ENCODE results near the gene SH2B3.

Gene SH2B3

DNA sequence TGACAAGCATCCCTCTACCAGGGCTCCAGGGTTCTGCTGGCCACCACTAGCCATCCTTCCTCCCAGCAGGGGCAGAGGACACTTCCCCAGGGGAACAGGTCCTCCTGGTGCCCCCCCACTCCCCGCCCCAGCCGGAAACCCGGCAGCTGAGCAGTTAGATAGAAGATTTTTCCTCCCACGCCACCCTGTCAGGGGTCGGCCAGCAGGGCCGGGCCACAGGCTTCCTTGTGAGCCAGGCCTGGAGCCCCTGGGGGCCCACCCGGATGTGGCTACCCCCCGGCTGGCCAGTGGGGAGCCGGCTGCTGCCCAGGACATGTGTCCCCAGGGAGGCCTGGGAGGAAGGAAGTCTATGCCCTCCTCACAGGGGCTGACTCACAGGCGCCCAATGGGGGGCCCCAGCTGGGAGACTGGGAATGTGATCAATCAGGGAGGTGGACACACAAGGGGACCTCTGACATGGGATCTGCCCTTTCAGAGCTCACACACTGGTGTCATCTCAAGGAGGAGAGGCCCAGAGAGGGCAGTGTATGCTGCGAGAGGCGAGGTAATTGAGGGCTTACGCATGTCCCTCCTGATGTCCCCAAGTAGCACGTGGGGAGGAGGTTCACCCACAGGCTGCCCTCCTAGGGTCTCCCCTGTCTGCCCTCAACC is 4.2 kb downstream of the SH2B3 start:
- peak; percentile 27 for DNase-seq

DNA sequence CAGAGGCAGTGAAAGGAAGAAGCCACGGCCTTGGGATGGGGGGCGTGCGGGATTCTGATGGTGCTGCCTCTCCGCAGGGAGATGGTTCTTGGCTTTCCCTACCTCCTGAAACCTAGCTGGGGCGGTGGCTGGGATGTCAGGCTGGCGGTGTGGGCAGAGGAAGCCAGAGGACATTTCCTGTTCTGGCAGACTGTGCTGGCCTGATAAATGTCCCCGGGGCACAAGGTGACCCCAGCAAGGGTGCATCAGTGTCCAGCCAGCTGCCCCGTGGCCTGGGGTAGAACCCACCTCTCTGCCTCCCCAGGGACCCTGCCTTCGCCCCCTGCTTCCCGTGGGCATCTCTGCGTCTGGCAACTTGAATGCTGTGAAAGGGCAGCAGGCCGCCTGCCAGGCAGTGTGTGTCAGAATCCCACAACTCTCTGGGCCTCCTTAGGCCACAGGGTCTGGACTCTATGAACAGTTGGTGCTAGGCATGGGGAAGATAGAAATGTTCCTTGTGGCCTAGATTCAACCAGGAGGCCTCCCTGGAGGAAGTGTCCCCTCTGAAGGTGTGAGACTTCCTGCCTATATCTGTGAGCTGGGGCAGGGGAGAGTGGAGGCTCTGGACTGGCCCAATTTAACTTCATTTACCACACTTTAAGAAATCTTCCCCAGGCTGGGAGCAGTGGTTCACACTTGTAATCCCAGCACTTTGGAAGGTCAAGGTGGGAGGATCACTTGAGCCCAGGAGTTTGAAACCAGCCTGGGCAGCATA is 4.9 kb downstream of the SH2B3 start:
- no peak for DNase-seq

DNA sequence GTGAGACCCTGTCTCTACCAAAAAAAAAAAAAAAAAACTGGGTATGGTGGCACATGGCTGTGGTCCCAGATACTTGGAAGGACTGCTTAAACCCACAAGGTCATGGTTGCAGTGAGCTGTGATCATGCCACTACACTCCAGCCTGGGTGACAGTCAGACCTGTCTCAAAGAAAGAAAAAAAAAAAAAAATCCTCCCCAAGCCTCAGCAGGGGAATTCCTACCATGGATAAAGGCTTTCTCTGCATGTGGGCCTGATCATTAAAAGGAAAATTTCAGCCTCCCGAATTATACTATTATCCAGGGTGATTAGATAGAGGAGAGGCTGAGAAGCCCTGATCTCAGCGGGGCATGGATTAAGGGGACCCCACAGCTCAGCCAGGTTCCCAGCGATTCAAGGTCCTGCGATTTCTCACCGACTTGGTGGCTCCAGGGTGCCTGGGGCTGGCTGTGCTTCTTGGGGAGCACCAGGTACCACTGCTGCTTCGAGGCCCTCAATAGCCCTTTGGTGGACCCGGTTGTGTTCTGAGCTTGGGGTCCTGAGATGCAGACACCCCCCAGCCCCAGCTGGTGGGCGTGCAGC is 5.6 kb downstream of the SH2B3 start:
- DNase-seq: no peak

DNA sequence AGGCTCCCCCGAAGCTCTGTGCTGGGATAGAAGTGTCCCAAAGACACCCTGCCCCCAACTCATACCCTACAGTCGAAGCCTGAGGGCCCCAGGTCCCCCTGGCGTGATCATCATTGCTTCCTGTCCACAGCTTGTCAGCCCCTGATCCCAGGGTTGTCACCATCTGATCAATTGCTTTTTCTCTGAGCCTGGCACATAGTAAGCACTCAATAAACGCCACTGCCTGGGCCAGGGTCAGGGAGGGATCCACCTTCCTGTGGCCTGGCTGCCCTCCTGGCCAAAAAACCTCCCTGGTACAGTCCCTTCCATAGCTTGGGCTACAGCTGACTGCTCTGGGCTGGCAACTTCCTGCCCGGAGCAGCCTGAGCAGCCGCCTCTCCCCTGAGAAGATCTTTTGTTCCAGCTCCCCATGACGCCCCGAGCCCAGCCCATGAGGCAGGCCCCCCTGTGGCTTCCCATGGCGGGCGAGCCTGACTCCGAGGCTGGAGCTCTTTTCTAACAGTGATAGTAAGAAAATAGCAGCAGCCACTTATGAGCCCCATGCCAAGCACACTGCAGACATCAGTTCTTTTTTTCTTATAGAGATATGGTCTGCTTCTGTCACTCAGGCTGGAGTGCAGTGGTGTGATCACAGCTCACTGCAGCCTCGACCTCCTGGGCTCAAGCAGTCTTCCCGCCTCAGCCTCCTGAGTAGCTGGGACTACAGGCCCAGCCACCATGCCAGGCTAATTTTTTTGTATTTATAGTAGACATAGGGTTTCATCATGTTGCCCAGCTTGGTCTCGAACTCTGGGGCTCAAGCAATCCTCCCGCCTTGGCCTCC is 6.5 kb downstream of the SH2B3 start:
- DNase-seq: no peak

DNA sequence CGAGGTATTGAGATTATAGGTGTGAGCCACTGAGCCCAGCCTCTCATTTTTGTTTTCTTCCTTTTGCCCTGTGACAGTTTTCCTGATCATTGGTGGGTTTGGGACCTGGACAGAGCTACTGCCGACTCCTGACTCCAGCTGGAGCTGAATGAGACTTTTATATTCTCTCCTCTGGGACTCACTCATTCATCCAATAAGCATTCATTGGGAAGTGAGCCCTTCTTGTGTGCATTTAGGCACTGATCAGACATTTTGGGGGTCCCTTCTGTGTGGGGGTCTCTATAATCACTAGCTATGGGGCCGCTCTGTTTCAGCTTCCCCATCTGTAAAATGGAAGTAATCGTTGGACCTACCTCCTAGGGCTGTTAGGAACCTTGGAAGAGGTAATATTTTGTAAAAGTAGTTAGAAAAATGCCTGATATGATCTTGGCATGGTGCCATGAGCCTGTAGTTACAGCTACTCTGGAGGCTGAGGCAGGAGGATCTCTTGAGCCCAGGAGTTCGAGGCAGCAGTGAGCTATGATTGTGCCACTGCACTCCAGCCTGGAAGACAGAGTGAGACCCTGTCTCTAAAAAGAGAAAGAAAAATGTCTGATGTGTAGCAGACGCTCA is 7.2 kb downstream of the SH2B3 start:
- no peak for DNase-seq

DNA sequence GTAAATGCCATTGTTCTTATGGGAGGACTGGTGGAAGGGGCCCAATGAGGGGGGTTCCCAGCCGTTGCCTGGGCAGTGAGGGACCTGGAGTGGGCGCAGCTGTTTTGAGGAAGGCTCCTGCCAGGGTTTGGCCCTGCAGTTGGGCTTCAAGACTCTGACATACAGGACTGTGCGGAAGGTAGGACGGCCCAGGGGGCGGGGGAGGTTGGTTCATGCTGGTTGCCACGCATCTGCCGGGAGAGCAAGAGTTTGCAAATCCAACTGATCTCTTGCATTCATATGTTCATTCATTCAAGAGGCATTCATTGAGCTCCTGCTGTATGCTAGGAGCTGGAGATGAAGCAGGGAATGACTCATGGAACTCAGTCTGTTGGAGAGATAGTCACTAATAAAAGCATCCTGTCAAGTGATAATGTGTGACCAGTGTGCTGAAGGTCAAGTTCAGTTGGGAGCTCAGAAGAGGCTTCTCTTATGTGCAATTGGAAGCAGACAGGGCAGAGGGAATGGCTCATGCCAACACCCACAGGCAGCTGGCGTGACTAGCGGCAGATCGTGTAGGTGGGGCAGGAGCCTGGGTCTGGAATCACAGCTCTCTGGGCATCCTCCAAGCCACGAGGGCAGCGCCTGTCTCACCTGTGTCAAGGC is 7.8 kb downstream of the SH2B3 start:
- peak; percentile 45 for DNase-seq

DNA sequence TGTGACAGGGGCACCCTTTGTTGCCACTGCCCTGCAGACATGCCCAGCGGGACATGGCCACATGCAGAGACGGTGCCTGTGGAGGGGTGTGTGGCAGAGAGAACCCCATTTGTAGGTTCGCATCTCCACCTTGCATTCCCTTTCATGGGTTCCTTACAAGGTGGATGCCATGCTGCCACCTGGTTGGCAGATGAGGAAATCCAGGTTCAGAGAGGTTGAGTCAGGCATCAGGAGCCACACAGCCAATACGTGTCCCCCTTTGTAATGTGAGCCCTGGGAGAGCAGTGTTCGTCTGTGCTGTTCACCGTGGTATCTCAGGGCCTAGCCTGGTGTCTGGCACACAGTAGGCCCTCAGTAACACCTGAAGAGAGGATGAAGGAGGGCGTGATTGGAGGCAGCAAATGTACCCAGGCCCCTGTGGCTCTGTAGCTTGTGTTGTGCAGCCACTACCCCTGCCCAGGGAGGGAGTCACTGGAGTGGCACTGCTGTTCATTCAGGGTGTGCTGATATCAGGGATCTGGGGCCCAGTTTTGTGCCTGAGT is 9.1 kb downstream of the SH2B3 start:
- no peak for DNase-seq

DNA sequence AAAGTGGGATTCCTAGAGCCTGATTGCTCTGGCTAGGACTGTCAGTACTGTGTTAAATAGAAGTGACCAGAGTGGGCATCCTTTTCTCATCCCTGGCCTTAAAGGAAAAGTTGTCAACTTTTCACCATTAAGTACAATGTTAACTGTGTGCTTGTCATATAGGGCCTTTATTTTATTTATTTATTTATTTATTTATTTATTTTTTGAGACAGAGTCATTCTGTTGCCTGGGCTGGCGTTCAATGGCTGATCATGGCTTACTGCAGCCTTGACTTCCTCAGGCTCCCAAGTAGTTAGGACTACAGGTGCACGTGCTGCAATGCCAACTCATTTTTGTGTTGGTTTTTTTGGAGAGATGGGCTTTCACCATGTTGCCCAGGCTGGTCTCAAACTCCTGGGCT is 11.6 kb downstream of the SH2B3 start:
- no peak for DNase-seq

DNA sequence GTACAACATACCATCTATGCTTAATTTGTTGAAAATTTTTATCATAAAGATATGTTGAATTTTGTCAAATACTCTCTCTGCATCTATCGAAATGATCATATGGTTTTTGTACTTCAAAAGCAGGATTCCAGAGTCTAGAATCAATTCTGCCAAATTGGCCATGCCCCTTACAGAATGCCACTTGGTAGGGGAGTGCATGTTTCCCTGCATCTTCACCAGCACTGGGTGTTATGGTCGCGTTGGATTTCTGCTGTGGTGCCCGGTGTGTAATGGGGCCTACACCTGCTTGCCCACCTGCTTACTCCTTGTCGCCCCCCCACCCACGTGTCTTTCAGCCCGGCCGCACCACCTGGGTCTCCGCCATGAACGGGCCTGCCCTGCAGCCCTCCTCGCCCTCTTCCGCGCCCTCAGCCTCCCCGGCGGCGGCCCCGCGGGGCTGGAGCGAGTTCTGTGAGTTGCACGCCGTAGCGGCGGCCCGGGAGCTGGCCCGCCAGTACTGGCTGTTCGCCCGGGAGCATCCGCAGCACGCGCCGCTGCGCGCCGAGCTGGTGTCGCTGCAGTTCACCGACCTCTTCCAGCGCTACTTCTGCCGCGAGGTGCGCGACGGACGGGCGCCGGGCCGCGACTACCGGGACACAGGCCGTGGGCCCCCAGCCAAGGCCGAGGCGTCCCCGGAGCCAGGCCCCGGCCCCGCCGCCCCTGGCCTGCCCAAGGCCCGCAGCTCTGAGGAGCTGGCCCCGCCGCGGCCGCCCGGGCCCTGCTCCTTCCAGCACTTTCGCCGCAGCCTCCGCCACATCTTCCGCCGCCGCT is 12.3 kb downstream of the SH2B3 start:
- DNase-seq: no peak

DNA sequence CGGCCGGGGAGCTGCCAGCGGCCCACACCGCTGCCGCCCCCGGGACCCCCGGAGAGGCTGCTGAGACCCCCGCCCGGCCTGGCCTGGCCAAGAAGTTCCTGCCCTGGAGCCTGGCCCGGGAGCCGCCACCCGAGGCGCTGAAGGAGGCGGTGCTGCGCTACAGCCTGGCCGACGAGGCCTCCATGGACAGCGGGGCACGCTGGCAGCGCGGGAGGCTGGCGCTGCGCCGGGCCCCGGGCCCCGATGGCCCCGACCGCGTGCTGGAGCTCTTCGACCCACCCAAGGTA is 12.8 kb downstream of the SH2B3 start:
- DNase-seq: no peak

DNA sequence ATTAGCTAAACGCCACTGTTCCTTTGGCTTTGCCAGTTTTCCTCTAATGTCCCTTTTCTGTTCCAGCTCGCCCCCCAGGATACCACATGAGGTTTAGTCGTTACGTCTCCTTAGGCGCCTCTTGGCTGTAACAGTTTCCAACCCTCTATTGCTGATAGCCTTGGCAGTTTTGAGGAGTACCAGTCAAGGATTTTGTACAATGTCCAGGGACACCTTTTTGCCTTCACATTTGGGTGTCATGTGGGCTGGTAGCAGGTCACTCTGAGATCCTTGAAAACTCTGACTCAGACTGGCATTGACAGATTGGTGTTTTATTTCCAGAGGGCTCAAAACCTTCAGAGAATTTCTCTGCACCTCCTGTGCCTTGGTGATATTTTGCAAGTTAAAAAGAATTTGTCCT is 14.1 kb downstream of the SH2B3 start:
- DNase-seq: no peak

DNA sequence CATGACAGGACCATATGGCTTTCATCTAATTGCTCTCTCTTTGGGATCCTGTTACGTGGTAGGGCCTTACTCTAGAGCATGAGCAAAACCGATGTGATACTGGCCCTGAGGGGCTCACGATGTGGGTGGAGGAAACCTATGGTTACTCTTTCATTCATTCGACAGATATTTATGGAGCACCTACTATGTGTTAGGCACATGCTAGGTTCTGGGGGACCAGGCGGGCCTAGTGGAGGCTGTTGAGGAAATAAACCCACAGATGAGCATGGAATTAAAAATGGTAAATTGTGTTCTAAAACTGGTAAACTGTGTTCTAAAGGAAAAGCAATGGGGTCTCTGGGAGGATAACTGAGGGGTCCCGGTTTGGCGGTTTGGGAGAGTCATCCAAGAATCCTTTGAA is 14.8 kb downstream of the SH2B3 start:
- DNase-seq: no peak

DNA sequence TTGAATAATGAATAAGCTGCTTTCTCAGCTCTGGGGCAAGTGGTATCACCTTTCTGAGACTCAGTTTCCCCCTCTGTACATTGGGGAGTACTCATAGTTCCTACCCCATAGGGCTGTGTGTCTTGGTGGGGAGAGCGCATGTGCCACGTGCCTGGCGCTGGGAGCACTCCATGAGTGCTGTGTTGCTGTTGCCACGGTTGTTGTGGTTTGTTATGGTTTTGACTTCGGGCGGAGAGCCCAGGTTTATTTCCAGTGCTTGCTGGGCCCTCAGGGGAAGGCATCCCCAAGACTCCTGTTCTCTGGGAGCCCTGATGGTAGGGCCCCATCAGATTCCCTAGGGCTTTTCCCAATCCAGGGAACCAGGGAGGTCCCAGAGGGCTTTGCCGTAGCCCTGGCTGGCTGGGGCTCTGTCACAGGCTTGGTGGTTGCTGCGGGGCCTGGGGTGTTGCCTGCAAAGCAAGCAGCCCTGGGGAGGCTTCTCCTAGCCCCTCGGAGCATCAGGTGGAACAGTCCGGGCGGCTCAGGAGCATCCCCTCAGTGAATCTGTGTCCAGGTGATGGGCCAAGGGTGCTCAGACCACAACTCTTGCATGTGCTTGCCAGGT is 18.6 kb downstream of the SH2B3 start:
- DNase-seq: no peak

DNA sequence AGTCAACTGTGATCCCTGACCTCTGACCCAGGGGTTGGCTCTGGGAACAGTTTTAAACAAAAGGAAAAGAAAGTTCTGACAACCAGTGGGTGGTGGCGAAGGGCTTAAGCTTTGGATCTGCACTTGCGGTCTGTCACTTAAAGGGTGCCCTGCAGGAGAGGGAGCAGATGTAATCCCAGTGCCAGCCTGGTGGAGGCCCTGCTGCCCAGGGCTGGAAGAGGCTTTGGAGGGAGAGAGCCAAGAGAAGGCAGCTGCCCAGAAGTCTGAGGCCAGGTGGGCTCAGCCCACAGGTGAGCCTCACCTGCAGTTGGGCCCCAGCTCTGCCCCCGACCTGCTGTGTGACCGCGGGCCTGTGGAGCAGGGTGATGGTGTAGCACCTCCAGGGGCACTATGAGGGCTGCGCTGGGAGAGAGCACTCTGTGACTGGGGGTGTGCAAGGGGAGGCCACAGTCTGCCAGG is 19.1 kb downstream of the SH2B3 start:
- DNase-seq: no peak

DNA sequence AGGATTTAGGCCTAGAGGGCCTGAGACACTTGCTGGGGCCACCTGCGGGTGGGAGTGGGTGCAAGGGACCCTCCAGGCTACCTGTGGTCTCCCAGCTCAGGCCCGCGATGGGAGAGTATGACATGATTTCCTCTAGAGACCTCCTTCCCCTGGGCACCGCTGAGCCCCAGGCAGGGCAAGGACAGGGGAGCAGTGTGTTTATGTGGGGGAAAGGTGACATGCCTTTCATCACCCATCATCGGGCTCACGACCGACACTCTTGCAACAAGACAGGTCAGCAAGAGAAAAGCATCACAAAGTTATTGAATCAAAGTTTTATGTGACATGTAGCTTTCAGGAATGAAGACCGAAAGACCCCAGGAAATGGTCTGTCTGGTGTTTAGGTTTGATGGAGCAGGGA is 19.9 kb downstream of the SH2B3 start:
- DNase-seq: no peak

DNA sequence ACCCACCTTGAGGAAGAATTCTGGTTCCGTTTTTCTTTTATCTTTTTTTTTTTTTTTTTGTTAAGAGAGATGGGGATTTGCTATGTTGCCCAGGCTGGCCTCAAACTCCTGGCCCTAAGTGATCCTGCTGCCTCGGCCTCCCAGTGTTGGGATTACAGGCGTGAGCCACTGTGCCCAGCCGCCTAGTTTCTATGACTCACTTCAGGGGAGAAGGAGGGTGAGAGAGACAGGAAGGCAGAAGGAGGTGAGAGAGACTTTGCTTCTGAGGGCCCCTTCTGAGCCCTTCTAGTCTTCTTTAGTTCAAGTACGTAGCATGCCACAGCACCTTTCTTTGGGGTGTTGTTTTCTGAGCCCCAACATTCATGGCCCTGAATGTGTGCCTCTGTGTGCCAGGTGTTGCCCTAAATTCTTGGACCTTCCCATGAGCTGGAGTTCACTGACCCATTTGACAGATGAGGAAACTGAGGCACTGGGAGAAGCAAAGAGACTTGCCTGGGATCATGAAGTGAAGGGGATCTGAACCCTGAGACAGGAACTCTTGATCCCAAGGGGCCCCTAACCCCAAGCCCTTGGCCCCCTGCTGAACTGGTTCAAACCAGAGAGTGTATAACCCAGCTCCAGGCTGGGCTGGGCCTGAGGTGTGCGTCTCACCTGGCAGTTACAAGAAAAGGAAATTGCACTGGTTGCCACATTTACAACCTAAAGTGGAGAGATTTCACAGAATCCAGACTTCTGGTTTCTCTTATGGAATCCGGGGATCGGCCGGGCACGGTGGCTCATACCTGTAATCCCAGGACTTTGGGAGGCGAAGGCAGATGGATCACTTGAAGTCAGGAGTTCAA is 20.8 kb downstream of the SH2B3 start:
- DNase-seq: no peak

DNA sequence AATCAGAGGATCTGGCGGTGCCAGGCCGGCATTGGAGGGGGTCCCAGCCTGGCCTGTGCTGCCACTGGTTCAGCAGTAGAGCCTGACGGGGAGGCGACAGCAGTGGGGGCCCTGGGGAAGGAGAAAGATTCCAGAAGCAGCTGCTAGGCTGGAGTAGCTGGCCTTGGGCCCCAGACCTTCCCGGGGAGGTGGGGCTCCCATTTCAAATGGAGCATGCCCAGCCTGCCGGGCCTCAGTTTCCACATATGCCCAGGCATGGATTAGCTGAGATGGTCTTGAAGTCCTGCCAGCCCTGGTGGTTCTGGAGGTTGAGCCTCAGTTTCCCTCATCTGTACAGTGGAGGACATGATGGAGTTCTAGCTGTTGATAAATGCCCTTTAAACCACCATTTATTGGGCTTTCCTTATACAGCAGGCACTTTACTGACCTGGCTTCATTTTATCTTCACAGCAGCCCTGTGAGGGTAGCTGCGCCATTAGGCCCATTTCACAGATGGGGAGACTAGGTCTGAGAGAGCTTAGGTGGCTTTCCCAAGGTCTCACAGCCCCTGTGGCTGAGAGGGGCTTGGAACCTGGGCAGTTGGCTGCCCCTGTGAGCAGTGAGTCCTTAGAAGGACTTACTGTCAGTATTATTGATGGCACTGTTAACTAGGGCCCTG is 21.8 kb downstream of the SH2B3 start:
- no peak for DNase-seq

DNA sequence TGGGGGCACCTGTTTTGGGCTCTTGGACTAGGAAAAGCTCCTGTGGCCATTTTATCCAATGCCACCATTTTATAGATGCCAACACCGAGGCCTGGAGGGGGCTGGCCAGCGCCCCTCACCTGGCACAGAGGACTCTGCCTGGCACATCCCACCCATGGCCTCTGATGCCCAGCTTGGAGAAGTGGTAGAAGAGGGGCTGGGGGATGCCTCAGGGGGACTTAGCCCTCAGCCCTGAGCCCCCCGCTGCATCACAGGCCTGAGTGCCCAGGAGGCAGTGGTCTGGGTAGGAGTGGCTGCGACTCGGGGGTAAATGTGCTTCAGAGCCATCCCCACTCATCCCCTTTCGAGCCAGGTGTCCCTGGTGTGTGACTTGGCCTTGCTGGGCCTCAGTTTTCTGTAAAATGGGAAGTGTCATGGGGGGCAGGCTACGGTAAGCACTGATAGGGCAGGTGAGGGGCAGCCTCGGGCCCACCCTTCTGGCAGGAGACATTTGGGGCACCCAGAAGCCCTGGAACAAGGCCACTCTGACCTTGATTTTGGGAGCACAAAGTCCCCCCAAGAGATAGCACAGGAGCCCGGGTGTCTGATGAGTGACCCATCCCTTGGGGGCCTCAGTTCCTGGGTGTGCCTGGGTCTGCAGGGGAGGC is 22.5 kb downstream of the SH2B3 start:
- no peak for DNase-seq

DNA sequence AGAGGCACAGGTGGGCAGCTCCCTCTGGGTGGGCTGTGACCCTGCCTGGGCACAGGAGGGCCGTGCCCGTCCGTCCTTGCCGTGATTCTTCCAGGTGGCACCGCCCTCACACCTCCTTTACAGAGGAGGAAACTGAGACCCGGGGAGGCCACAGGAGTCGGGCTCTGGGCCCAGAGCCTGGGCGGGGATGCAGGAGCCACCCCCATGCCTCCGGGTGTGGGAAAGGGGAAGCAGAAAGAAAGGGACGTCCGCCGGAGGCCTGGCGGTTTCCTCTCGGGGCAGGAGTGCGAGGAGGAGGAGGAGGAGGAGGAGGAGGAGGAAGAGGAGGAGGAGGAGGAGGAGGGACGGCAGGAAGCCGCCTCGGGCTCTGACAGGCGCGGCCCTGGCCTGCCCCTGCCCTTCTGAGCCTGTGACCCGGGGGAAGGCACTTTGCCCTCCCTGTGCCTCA is 23.0 kb downstream of the SH2B3 start:
- no peak for DNase-seq
